T-helper 1 cell treated with Interleukin-12 subunit alpha and Interleukin-12 subunit beta and Interleukin-4 antibody, amounts not matched to agents 30 μg/mL and 1 μg/mL, for 36 hours (primary cell): ENCODE results near the gene DESI2.
"Not testable (repeated sequence)": the region's sequence is repeated elsewhere in the genome, so short reads cannot be mapped to it uniquely, and the experiment has no call there.

Experiments used
- H3K27ac Mint-ChIP-seq: one replicate; pipeline ENCODE4 v1.8.0; 2021; ENCODE audit warnings: mild to moderate bottlenecking, mixed read lengths
- H3K27me3 Mint-ChIP-seq: one replicate; pipeline ENCODE4 v1.8.0; 2021; ENCODE audit warnings: low read depth, mixed read lengths
- H3K36me3 Mint-ChIP-seq: one replicate; pipeline ENCODE4 v1.8.0; 2021; ENCODE audit warnings: low read depth, mixed read lengths
- H3K4me1 Mint-ChIP-seq: one replicate; pipeline ENCODE4 v1.8.0; 2021; ENCODE audit warnings: low read depth, mixed read lengths
- H3K4me3 Mint-ChIP-seq: one replicate; pipeline ENCODE4 v1.8.0; 2021; ENCODE audit warnings: mild to moderate bottlenecking, moderate library complexity, mixed read lengths
- H3K9me3 Mint-ChIP-seq: one replicate; pipeline ENCODE4 v1.8.0; 2021; ENCODE audit warnings: mixed read lengths

The DESI2 gene

DNA sequence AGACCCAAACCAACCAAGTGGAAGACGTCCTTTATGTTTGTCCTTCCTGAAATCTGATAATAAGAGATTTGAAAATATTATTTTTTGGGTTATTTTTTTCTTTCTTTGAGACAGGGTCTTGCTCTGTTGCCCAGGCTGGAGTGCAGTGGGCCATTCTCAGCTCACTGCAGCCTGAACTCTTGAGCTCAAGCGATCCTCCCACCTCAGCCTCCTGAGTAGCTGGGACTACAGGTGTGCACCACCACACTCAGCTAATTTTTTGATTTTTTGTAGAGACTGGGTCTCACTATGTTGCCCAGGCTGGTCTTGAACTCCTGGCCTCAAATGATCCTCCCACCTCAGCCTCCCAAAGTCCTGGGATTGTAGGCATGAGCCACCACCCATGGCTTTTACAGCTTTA lies 86.2 kb downstream of the DESI2 start:
- not testable (repeated sequence) for H3K27me3 Mint-ChIP-seq, H3K4me3 Mint-ChIP-seq, H3K4me1 Mint-ChIP-seq, H3K36me3 Mint-ChIP-seq, H3K27ac Mint-ChIP-seq, H3K9me3 Mint-ChIP-seq

DNA sequence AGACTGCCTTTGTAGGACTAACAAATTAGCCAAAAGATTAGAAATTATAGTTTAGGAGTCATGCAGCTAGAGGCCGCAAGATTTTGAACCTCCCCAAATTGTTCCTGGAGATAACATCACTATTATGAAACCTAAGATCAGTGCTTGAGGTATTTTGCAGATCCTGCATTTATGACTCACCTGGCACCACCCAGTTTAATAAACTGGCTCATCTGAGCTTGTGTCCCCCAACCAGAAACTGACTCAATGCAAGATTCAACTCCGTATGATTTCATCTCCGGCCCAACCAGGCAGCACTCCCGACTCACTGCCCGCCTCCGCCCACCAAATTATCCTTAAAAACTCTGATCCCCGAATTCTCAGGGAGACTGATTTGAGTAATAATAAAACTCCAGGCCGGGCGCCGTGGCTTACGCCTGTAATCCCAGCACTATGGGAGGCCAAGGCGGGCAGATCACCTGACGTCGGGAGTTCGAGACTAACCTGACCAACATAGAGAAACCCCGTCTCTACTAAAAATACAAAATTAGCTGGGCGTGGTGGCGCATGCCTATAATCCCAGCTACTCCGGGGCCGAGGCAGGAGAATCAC lies 87.2 kb downstream of the DESI2 start:
- H3K27me3 Mint-ChIP-seq, H3K36me3 Mint-ChIP-seq, H3K4me1 Mint-ChIP-seq, H3K4me3 Mint-ChIP-seq, H3K9me3 Mint-ChIP-seq, H3K27ac Mint-ChIP-seq: not testable (repeated sequence)

DNA sequence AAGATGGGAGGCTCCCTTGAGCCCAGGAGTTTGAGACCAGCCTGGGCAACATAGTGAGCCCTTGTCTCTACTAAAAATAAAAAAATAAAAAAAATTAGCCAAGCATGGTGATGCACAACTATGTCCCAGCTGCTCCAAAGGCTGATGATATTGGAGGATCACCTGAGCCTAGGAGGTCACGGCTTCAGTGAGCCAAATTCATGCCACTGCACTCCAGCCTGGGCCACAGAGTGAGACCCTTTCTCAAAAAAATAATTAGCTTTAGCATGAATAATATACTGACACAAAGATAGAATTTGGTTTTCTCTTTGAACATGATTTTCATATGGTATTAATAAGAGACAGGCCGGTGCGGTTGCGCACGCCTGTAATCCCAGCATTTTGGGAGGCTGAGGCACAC lies 88.8 kb downstream of the DESI2 start:
- H3K9me3 Mint-ChIP-seq: no peaks in the 10 kb centered on the region
- H3K4me3 Mint-ChIP-seq: no peak overlapping the region
- no peak overlapping the region for H3K27ac Mint-ChIP-seq
- H3K27me3 Mint-ChIP-seq: no peaks in the 10 kb centered on the region
- H3K4me1 Mint-ChIP-seq: no peaks in the 10 kb centered on the region
- H3K36me3 Mint-ChIP-seq: no peaks in the 10 kb centered on the region

DNA sequence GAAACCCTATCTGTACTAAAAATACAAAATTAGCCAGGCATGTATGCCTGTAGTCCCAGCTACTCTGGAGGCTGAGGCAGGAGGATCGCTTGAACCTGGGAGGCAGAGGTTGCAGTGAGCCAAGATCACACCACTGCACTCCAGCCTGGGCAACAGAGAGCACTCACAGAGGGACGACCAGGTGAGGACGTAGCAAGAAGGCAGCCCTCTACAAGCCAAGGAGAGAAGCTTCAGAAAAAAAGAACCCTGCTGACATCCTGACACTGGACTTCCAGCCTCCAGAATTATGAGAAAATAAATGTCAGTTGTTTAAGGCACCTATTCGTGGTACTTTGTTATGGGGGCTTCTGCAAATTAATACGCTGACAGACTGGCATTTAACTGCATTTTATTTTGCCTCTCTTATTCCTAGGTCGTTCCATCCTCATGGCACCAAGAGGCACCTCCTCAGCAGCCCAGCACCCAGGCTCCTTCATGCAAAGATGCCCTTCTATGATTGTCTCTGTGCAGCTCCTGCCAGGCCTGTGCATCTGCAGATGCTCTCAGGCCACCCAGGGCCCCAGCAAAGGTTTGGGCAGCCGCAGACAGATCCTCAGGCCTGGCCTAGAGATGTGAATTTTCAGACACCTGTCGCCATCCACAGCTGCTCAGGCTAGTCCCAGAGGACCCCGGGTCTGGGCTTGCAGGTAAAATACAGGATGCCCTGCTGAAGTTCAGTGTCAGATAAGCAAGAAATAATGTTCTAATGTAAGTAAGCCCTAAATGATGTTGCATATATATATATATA lies 96.5 kb downstream of the DESI2 start:
- peaks cover 3% of the 10 kb centered on the region for H3K27me3 Mint-ChIP-seq
- H3K36me3 Mint-ChIP-seq: no peaks in the 10 kb centered on the region
- no peak overlapping the region for H3K4me3 Mint-ChIP-seq
- H3K9me3 Mint-ChIP-seq: no peaks in the 10 kb centered on the region
- H3K27ac Mint-ChIP-seq: no peak overlapping the region
- no peaks in the 10 kb centered on the region for H3K4me1 Mint-ChIP-seq

DNA sequence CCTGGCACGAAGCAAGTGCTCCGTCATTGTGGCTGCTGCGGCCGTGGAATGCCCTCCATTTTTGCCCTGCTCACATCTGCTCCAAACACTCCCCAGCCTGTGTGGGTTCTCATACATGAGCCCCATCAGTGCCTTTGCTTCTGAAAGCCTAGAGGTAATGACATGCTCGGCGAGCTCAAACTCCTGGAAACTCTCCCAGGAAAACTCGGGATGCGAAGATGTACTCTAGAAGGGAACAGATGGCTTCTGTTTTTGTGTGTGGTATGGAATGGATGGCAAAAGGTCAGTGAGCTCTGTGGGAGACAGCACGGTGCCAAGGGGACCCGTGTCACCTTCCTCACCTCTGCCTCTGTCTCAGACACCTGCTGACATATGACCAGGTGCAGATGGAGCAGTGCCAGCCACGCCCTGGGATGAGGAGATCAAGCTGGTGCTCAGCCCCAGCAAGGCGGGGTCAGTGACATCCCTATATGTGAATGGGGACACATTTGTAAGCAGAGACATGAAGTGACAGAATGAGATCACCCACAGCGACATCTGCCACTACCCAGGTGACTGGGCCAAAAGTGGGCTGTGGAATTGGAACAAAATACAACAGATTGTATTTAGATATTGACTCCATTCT lies 98.5 kb downstream of the DESI2 start:
- no peaks in the 10 kb centered on the region for H3K4me1 Mint-ChIP-seq
- H3K4me3 Mint-ChIP-seq: no peak overlapping the region
- H3K27ac Mint-ChIP-seq: no peak overlapping the region
- peaks cover 3% of the 10 kb centered on the region for H3K27me3 Mint-ChIP-seq
- no peaks in the 10 kb centered on the region for H3K36me3 Mint-ChIP-seq
- H3K9me3 Mint-ChIP-seq: no peaks in the 10 kb centered on the region

DNA sequence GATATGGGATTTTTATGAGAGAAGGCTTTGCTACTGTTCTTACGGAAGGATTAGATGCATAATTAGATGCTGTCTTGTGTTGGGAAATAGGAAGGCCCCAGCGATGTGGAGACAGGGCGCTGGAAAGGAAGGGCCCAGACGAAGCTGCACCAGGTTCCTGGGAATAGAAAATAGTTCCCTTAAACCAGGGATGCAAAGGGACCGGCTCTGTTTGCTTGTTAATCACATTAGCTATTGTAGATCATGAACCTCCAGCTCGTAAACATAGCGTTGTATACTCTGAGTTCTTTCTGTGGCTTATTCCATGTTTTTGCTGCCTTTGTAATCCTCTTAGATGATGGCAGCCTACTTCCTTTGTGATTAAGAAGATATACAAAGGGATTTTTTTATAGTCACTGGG lies 102.7 kb downstream of the DESI2 start:
- Mint-ChIP-seq H3K27me3 (no peaks in the 10 kb centered on the region), H3K4me3 (no peak overlapping the region), H3K36me3 (no peaks in the 10 kb centered on the region), H3K9me3 (no peaks in the 10 kb centered on the region), H3K4me1 (no peaks in the 10 kb centered on the region), H3K27ac (no peak overlapping the region)

DNA sequence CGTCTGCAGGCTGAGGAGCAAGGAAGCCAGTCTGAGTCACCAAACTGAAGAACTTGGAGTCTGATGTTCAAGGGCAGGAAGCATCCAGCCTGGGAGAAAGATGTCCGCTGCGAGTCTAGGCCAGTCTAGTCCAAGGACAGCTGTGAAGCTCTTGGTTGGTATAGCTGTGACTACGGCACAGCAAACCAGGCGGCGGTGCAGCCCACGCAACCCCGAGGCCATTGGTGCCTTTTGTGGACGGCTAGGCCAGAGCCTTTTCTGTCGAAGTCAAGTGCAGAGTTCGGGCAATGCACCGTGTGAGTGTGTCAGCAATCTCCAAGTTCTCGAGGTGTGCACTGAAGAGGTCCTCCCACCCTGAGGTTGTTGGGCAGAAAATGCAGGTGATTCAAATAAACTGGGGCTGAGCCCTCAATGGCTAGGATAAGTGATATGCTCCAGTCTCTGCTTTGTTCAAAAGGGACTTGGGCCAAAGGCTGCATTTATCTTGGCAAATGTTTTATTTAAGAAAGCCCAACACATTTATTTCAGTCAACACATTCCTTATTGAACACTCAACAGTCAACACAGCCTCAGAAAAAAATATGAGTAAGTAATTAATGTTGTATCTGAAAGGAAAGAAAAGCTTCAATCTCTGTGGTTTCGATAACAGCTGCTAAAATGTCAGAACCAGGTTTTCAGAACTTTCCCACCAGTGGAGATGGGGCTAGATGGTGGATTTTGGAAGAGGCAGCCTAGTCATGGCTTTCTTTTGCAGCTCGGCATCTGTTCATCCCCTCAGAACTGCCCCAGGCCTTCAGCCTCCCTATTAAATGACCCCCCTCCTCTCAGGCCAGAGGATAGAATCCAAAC lies 104.4 kb downstream of the DESI2 start:
- H3K27ac Mint-ChIP-seq: no peak overlapping the region
- H3K4me3 Mint-ChIP-seq: no peak overlapping the region
- H3K36me3 Mint-ChIP-seq: no peaks in the 10 kb centered on the region

More for the DNA sequence above, 104.4 kb downstream of the DESI2 start:
- Mint-ChIP-seq H3K4me1 (no peaks in the 10 kb centered on the region), H3K27me3 (no peaks in the 10 kb centered on the region), H3K9me3 (no peaks in the 10 kb centered on the region)
